ENCODE data around the gene TMEM151A. TPM values are rescaled to one million over a fixed set of nuclear protein-coding genes. Genes with fewer than 3 reads are reported as not detected.
"Not testable (repeated sequence)": the region's sequence is repeated elsewhere in the genome, so short reads cannot be mapped to it uniquely, and the experiment has no call there.

Gene TMEM151A
- total and polyA plus RNA-seq, 7 experiments from 2014 or later, result 0.11 to 0.29 TPM; not detected in 5

GRCh38 chr11:66310803-66311440 lies 19.2 kb downstream of the TMEM151A start:
- H3K27me3 Mint-ChIP-seq; H3K4me3 ChIP-seq (ENCODE audit: low read length); DNase-seq; H3K36me3 ChIP-seq (ENCODE audit: control insufficient read depth in 2 of 3, insufficient read depth in 3 of 3, low read length in 3 of 3); H3K9me3 Mint-ChIP-seq; ATAC-seq; H3K9me3 ChIP-seq (ENCODE audit: control insufficient read depth in 2 of 3, low read length in 3 of 3); H3K27me3 ChIP-seq (ENCODE audit: control insufficient read depth in 2 of 2, insufficient read depth in 2 of 2, low read length in 2 of 2); H3K36me3 Mint-ChIP-seq; H3K27ac ChIP-seq (ENCODE audit: low read depth, low read length); intact Hi-C loops (cut with micrococcal nuclease): not testable (repeated sequence)
- ChIA-PET POLR2A (interaction anchor here (0.6 to 4.0 kb wide), 13 partner anchors 11 to 128 kb away, joined by 3 to 89 read pairs (median 15); partner anchors contain the start of genes B4GAT1, BRMS1, MRPL11 and RAB1B), CTCF (interaction anchor here (0.6 to 4.6 kb wide), 24 partner anchors 8 to 833 kb away, joined by 3 to 58 read pairs (median 6); partner anchors contain the start of genes BRMS1, MRPL11, PELI3 and RIN1)
- H3K27ac Mint-ChIP-seq, result peak overlapping the region in 4 of 9 donors; percentile 38 to 100 (median 98)
- peaks cover 16 to 30% (median 25%) of the 10 kb centered on the region in 7 donors for H3K4me1 Mint-ChIP-seq
- peaks cover 11 to 34% of the 10 kb centered on the region in 2 donors for H3K4me1 ChIP-seq (ENCODE audit: control insufficient read depth in 2 of 2, insufficient read depth in 2 of 2, low read length in 2 of 2)
- H3K4me3 Mint-ChIP-seq, result peak overlapping the region in 1 of 10 donors; percentile 91

- Histone ChIP-seq H3K4me1 (ENCODE audit: control insufficient read depth in 2 of 2, insufficient read depth in 2 of 2, low read length in 2 of 2) (peaks cover 11 to 34% of the 10 kb centered on the region in 2 donors), H3K9me3 (ENCODE audit: control insufficient read depth in 2 of 3, low read length in 3 of 3) (no peaks in the 10 kb centered on the region), H3K27me3 (ENCODE audit: control insufficient read depth in 2 of 2, insufficient read depth in 2 of 2, low read length in 2 of 2) (no peaks in the 10 kb centered on the region), H3K4me3 (ENCODE audit: low read length) (peak overlapping the region; percentile 92), H3K27ac (ENCODE audit: low read depth, low read length) (peak overlapping the region; percentile 79), H3K36me3 (ENCODE audit: control insufficient read depth in 2 of 3, insufficient read depth in 3 of 3, low read length in 3 of 3) (no peaks in the 10 kb centered on the region)
- H3K27ac Mint-ChIP-seq, result peak overlapping the region; percentile 93 to 100 (median 98)
- ChIA-PET POLR2A (interaction anchor here (0.6 to 4.0 kb wide), 15 partner anchors 10 to 450 kb away, joined by 3 to 89 read pairs (median 11); partner anchors contain the start of genes B4GAT1, BRMS1, MRPL11 and RAB1B), CTCF (interaction anchor here (0.6 to 4.6 kb wide), 25 partner anchors 8 to 833 kb away, joined by 3 to 58 read pairs (median 6); partner anchors contain the start of genes BRMS1, MRPL11, PELI3 and RIN1)
- DNase-seq (no peak), ATAC-seq (peak; percentile 44)
- H3K27me3 Mint-ChIP-seq, result peaks cover 0 to 2% (median 0%) of the 10 kb centered on the region in 5 donors
- peak overlapping the region; percentile 63 to 97 (median 94) for H3K4me3 Mint-ChIP-seq
- H3K4me1 Mint-ChIP-seq, result peaks cover 17 to 34% (median 25%) of the 10 kb centered on the region in 7 donors
- intact Hi-C loops (cut with micrococcal nuclease), result no loop called here
- H3K9me3 Mint-ChIP-seq, result peaks cover 0 to 1% (median 0%) of the 10 kb centered on the region in 11 donors
- H3K36me3 Mint-ChIP-seq, result no peaks in the 10 kb centered on the region
Measured at GRCh38 chr11:66311470-66311964, 19.8 kb downstream of the TMEM151A start.

- H3K9me3 Mint-ChIP-seq, result peaks cover 0 to 1% (median 0%) of the 10 kb centered on the region in 11 donors
- H3K27me3 Mint-ChIP-seq, result peaks cover 0 to 2% (median 0%) of the 10 kb centered on the region in 5 donors
- peaks cover 17 to 34% (median 25%) of the 10 kb centered on the region in 7 donors for H3K4me1 Mint-ChIP-seq
- intact Hi-C loops (cut with micrococcal nuclease), result loop anchor here (1.0 kb wide), 14 partner anchors 16 to 453 kb away; partner anchors contain the start of genes BRMS1 (in 2 of the 2), PELI3 (in 2 of the 2), RAB1B (in 2 of the 2) and SLC29A2 (in 2 of the 2)
- DNase-seq (peak; percentile 93 to 100 (median 100)), ATAC-seq (peak; percentile 84)
- H3K27ac Mint-ChIP-seq, result peak overlapping the region; percentile 93 to 100 (median 98)
- Histone ChIP-seq H3K36me3 (ENCODE audit: control insufficient read depth in 2 of 3, insufficient read depth in 3 of 3, low read length in 3 of 3) (no peaks in the 10 kb centered on the region), H3K27ac (ENCODE audit: low read depth, low read length) (peak overlapping the region; percentile 79), H3K27me3 (ENCODE audit: control insufficient read depth in 2 of 2, insufficient read depth in 2 of 2, low read length in 2 of 2) (no peaks in the 10 kb centered on the region), H3K4me3 (ENCODE audit: low read length) (peak overlapping the region; percentile 92), H3K4me1 (ENCODE audit: control insufficient read depth in 2 of 2, insufficient read depth in 2 of 2, low read length in 2 of 2) (peaks cover 11 to 34% of the 10 kb centered on the region in 2 donors), H3K9me3 (ENCODE audit: control insufficient read depth in 2 of 3, low read length in 3 of 3) (no peaks in the 10 kb centered on the region)
- ChIA-PET CTCF (interaction anchor here (0.7 to 4.6 kb wide), 25 partner anchors 8 to 267 kb away, joined by 3 to 58 read pairs (median 6); partner anchors contain the start of genes BRMS1, MRPL11, PELI3 and RIN1), POLR2A (interaction anchor here (0.6 to 4.0 kb wide), 26 partner anchors 10 to 1568 kb away, joined by 3 to 89 read pairs (median 4); partner anchors contain the start of genes B4GAT1, BRMS1, MRPL11 and RAB1B)
- H3K4me3 Mint-ChIP-seq, result peak overlapping the region; percentile 63 to 97 (median 94)
- H3K36me3 Mint-ChIP-seq, result no peaks in the 10 kb centered on the region
Measured at GRCh38 chr11:66311965-66312548, 20.4 kb downstream of the TMEM151A start.

GRCh38 chr11:66312549-66313320 lies 21.0 kb downstream of the TMEM151A start:
- peak; percentile 80 for ATAC-seq
- H3K4me3 ChIP-seq (ENCODE audit: low read length), result peak overlapping the region; percentile 92
- CTCF ChIA-PET, result interaction anchor here (1.0 to 4.6 kb wide), 16 partner anchors 9 to 268 kb away, joined by 3 to 58 read pairs (median 12); partner anchors contain the start of genes BRMS1, MRPL11, RIN1 and SLC29A2

GRCh38 chr11:66313321-66314185 lies 21.9 kb downstream of the TMEM151A start:
- peak overlapping the region; percentile 63 to 97 (median 94) for H3K4me3 Mint-ChIP-seq
- H3K27me3 ChIP-seq (ENCODE audit: control insufficient read depth in 2 of 2, insufficient read depth in 2 of 2, low read length in 2 of 2), result no peaks in the 10 kb centered on the region
- peaks cover 0 to under 1% (median 0%) of the 10 kb centered on the region in 5 donors for H3K36me3 Mint-ChIP-seq
- H3K4me1 ChIP-seq (ENCODE audit: control insufficient read depth in 2 of 2, insufficient read depth in 2 of 2, low read length in 2 of 2), result peaks cover 25 to 48% of the 10 kb centered on the region in 2 donors
- CTCF ChIA-PET, result interaction anchor here (1.0 to 4.6 kb wide), 9 partner anchors 9 to 76 kb away, joined by 3 to 58 read pairs (median 31); partner anchors contain the start of genes BRMS1 and SLC29A2
- intact Hi-C loops (cut with micrococcal nuclease), result no loop called here
- H3K27ac Mint-ChIP-seq, result peak overlapping the region; percentile 93 to 100 (median 98)
- POLR2A ChIA-PET, result interaction anchor here (1.0 to 4.0 kb wide), 17 partner anchors 8 to 890 kb away, joined by 3 to 89 read pairs (median 11); partner anchors contain the start of genes B4GAT1, BRMS1, RBM14 and RBM4B
- peaks cover 0 to 1% (median 0%) of the 10 kb centered on the region in 11 donors for H3K9me3 Mint-ChIP-seq
- DNase-seq (no peak), ATAC-seq (no peak)
- H3K4me1 Mint-ChIP-seq, result peaks cover 24 to 48% (median 38%) of the 10 kb centered on the region in 7 donors
- H3K9me3 ChIP-seq (ENCODE audit: control insufficient read depth in 2 of 3, low read length in 3 of 3), result no peaks in the 10 kb centered on the region
- H3K36me3 ChIP-seq (ENCODE audit: control insufficient read depth in 2 of 3, insufficient read depth in 3 of 3, low read length in 3 of 3), result no peaks in the 10 kb centered on the region
- peak overlapping the region; percentile 75 for H3K4me3 ChIP-seq (ENCODE audit: low read length)
- H3K27me3 Mint-ChIP-seq, result peaks cover 0 to under 1% (median 0%) of the 10 kb centered on the region in 5 donors
- H3K27ac ChIP-seq (ENCODE audit: low read depth, low read length), result peak overlapping the region; percentile 99

More at GRCh38 chr11:66312549-66313320, 21.0 kb downstream of the TMEM151A start:
- peaks cover 17 to 40% (median 31%) of the 10 kb centered on the region in 7 donors for H3K4me1 Mint-ChIP-seq
- H3K4me1 ChIP-seq (ENCODE audit: control insufficient read depth in 2 of 2, insufficient read depth in 2 of 2, low read length in 2 of 2), result peaks cover 17 to 40% of the 10 kb centered on the region in 2 donors
- no peaks in the 10 kb centered on the region for H3K9me3 ChIP-seq (ENCODE audit: control insufficient read depth in 2 of 3, low read length in 3 of 3)
- no peaks in the 10 kb centered on the region for H3K36me3 Mint-ChIP-seq
- H3K36me3 ChIP-seq (ENCODE audit: control insufficient read depth in 2 of 3, insufficient read depth in 3 of 3, low read length in 3 of 3), result no peaks in the 10 kb centered on the region
- no peaks in the 10 kb centered on the region for H3K27me3 Mint-ChIP-seq
- H3K27ac ChIP-seq (ENCODE audit: low read depth, low read length), result peak overlapping the region; percentile 99
- POLR2A ChIA-PET, result interaction anchor here (0.6 to 4.0 kb wide), 26 partner anchors 9 to 1568 kb away, joined by 3 to 89 read pairs (median 4); partner anchors contain the start of genes B4GAT1, BRMS1, MRPL11 and RAB1B
- DNase-seq, result peak; percentile 97 to 100 (median 98)
- H3K27me3 ChIP-seq (ENCODE audit: control insufficient read depth in 2 of 2, insufficient read depth in 2 of 2, low read length in 2 of 2), result no peaks in the 10 kb centered on the region
- intact Hi-C loops (cut with micrococcal nuclease), result loop anchor here (1.0 kb wide), 14 partner anchors 16 to 453 kb away; partner anchors contain the start of genes BRMS1 (in 2 of the 2), PELI3 (in 2 of the 2), RAB1B (in 2 of the 2) and SLC29A2 (in 2 of the 2)
- peak overlapping the region; percentile 63 to 97 (median 94) for H3K4me3 Mint-ChIP-seq
- peak overlapping the region; percentile 93 to 100 (median 98) for H3K27ac Mint-ChIP-seq
- H3K9me3 Mint-ChIP-seq, result peaks cover 0 to 1% (median 0%) of the 10 kb centered on the region in 11 donors
